DMS114 treated with DMSO at 0.1 percent for 48 hours (cell line): ENCODE data around the gene DOCK4.

Experiments used
- DNase-seq: peaks from one replicate; lab custom pipeline; 2025; ENCODE audit not compliant: unreplicated experiment; lab: John Stamatoyannopoulos, UW

The DOCK4 gene

GRCh38 chr7:112081778-112082177 lies 124.4 kb downstream of the DOCK4 start:
- no peak for DNase-seq

- DNase-seq: no peak
Observed at GRCh38 chr7:112080978-112081377, 125.2 kb downstream of the DOCK4 start.

GRCh38 chr7:112080441-112080840 lies 125.8 kb downstream of the DOCK4 start:
- DNase-seq: no peak

- no peak for DNase-seq
Observed at GRCh38 chr7:112079673-112080072, 126.5 kb downstream of the DOCK4 start.

- DNase-seq: no peak
Observed at GRCh38 chr7:112079122-112079521, 127.1 kb downstream of the DOCK4 start.

- DNase-seq: no peak
Observed at GRCh38 chr7:112076324-112076723, 129.9 kb downstream of the DOCK4 start.

- DNase-seq: no peak
Observed at GRCh38 chr7:112074464-112074863, 131.7 kb downstream of the DOCK4 start.

- DNase-seq: no peak
Observed at GRCh38 chr7:112073530-112073929, 132.7 kb downstream of the DOCK4 start.

GRCh38 chr7:112072541-112073245 lies 133.5 kb downstream of the DOCK4 start:
- no peak for DNase-seq

- DNase-seq: no peak
Observed at GRCh38 chr7:112071856-112072255, 134.3 kb downstream of the DOCK4 start.

- no peak for DNase-seq
Observed at GRCh38 chr7:112070674-112071256, 135.4 kb downstream of the DOCK4 start.

GRCh38 chr7:112069879-112070321 lies 136.3 kb downstream of the DOCK4 start:
- DNase-seq: no peak

GRCh38 chr7:112068967-112069366 lies 137.2 kb downstream of the DOCK4 start:
- DNase-seq: no peak

- no peak for DNase-seq
Observed at GRCh38 chr7:112067632-112068540, 138.3 kb downstream of the DOCK4 start.

- DNase-seq: no peak
Observed at GRCh38 chr7:112067200-112067599, 139.0 kb downstream of the DOCK4 start.

- no peak for DNase-seq
Observed at GRCh38 chr7:112065758-112066157, 140.4 kb downstream of the DOCK4 start.

- DNase-seq: no peak
Observed at GRCh38 chr7:112064627-112065385, 141.4 kb downstream of the DOCK4 start.

GRCh38 chr7:112063974-112064373 lies 142.2 kb downstream of the DOCK4 start:
- no peak for DNase-seq

- DNase-seq: no peak
Observed at GRCh38 chr7:112061051-112061450, 145.1 kb downstream of the DOCK4 start.

- no peak for DNase-seq
Observed at GRCh38 chr7:112060625-112061024, 145.6 kb downstream of the DOCK4 start.

- DNase-seq: no peak
Observed at GRCh38 chr7:112059675-112060074, 146.5 kb downstream of the DOCK4 start.
